Fibroblast of pulmonary artery (primary cell): ENCODE measurements around the gene SQSTM1.
A peak's percentile ranks its signal among the peaks of the same experiment; 100 is the strongest.

Experiments
- DNase-seq: peaks from one replicate; pipeline ENCODE4 v3.0.0-alpha.2; 2010; ENCODE audit warnings: low read depth
- H3K4me3 ChIP-seq: replicated peaks from 2 replicates; pipeline ENCODE4 v1.5.1; 2011; ENCODE audit warnings: low read depth, mild to moderate bottlenecking, control low read depth, low read length, moderate library complexity
- CTCF ChIP-seq: IDR thresholded peaks from 2 replicates; pipeline ENCODE4 v1.5.1; 2011; ENCODE audit warnings: mild to moderate bottlenecking, control low read depth, low read length, inconsistent platforms; ENCODE audit errors: missing control alignments

SQSTM1 gene

DNA sequence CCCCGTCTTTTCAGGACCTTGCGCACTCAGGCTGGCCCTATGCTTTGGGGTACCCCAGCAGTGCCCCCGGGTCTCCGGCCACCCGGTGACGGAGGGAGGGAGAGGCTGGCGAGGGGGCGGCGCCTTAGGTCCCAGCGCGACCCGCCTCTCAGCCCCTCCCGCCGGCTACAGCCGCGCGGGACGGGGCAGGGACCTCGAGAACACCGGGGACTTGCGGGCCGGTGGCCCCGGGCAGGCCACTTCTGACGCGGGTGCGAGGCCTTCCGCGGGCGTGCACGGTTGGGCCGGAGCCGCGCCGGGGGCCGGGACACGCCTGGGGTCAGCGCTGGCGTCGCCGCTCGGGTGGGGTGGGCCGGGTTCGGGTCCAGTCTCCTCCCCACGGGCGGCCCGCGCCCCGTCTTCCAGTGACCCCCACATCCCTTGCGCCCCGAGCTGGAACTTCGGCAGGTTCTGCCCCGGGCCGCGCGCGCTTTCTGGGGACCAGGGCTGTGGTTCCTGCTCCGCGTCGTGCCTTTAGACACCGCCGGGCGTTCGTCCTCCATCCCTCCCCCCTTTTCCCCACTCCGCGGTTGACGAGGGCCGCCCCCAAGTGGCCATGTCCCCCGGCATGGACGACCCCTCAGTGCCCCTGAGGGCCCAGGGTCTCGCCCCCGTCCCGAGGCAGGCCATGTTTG is 3.8 kb upstream of the SQSTM1 start:
- TF ChIP-seq CTCF: no peak
- DNase-seq: no peak
- H3K4me3 ChIP-seq: peak overlapping the region; percentile 21

DNA sequence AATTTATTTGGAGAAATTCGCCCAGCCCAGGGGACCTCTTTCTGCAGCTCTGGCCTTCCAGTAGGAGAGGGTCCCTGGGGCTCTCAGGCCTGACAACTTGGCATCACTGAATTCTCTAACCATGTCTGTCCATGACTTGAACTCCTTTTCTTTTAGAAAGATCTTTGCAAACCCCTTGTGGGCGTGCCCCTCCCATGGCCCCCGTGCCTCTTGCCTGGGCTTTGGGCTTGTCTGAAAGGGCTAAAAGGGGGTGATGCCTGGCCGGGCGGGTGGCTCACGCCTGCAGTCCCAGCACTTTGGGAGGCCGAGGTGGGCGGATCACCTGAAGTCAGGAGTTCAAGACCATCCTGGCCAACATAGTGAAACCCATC is 3.2 kb upstream of the SQSTM1 start:
- H3K4me3 ChIP-seq: peak overlapping the region; percentile 17
- DNase-seq: no peak
- TF ChIP-seq CTCF: no peak

- no peak for DNase-seq
- H3K4me3 ChIP-seq: peak overlapping the region; percentile 23
- no peak for TF ChIP-seq CTCF
Measured at GRCh38 chr5:179817890-179818745, 2.6 kb upstream of the SQSTM1 start.

- TF ChIP-seq CTCF: no peak
- peak; percentile 96 for DNase-seq
- peak overlapping the region; percentile 36 for H3K4me3 ChIP-seq
Measured at GRCh38 chr5:179818746-179819295, 1.9 kb upstream of the SQSTM1 start.

GRCh38 chr5:179819296-179820126 is 1.2 kb upstream of the SQSTM1 start:
- DNase-seq: peak; percentile 82
- peak overlapping the region; percentile 36 for H3K4me3 ChIP-seq
- no peak for TF ChIP-seq CTCF

DNA sequence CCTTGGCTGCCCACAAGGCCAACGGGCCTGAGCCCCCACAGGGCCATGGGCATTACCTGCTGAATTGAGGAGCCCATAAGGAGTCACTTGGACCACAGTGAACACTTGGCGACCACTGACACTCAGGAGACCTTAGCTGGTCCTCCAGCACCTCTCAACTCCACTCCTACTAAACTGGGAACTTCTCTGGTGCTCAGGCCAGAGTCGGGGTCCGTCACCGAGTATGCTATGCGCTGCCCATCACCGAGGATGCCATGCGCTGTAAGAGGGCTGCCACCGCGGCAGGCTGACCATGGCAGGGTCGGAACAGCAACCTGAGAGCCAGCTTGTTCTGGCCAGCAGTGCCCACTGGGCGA is 600 bp upstream of the SQSTM1 start:
- no peak for DNase-seq
- TF ChIP-seq CTCF: no peak
- peak overlapping the region; percentile 86 for H3K4me3 ChIP-seq
